ENCODE data around the gene CCDC27.
A peak's percentile ranks its signal among the peaks of the same experiment; 100 is the strongest.
"Not testable (repeated sequence)": the region's sequence is repeated elsewhere in the genome, so short reads cannot be mapped to it uniquely, and the experiment has no call there.

The CCDC27 gene

DNA sequence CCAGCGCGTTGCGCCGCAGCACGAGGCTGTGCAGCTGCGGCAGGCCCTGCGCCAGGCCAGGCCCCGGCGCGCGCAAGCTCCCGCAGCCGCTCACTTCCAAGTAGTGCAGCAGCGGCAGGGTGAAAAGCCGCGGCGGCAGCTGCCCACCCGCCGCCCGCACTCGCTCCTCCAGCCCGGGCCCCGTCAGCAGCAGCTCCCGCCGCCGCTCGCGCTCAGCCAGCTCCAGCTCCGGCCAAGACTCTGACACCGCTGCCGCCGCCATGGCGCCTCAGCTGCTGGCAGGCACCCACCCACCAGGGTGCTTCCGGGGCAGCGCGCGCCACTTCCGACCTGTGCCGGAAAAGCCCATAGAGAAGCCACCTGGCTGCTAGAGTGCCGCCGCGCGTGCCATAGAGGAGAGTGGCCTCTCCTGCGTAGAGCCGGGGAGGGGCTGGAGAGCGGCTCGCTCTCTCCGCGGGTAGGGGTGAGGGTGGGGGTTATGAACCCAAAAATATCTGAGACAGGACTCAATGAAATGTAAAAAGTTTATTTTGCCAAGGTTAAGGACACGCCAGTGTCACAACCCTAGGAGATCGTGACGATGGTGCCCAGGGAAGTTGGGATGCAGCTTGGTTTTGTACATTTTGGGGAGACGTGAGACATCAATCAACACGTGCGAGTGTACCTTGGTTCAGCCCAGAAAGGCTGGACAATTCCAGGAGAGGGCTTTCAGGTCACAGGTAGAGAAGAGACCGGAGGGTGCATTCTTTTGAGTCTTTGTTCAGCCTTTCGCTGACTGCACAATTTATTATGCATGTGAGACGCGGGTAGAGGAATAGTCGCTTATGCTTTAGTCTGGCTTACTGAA, 44.2 kb downstream of the CCDC27 start, which contains the start of gene LRRC47:
LRRC47 (minus strand) TSS at position 284 of the 847 bp plus-strand sequence; CDS start at position 262, 22 bp downstream.
- DNase-seq (ENCODE audit: low spot score) = peak; percentile 90

DNA sequence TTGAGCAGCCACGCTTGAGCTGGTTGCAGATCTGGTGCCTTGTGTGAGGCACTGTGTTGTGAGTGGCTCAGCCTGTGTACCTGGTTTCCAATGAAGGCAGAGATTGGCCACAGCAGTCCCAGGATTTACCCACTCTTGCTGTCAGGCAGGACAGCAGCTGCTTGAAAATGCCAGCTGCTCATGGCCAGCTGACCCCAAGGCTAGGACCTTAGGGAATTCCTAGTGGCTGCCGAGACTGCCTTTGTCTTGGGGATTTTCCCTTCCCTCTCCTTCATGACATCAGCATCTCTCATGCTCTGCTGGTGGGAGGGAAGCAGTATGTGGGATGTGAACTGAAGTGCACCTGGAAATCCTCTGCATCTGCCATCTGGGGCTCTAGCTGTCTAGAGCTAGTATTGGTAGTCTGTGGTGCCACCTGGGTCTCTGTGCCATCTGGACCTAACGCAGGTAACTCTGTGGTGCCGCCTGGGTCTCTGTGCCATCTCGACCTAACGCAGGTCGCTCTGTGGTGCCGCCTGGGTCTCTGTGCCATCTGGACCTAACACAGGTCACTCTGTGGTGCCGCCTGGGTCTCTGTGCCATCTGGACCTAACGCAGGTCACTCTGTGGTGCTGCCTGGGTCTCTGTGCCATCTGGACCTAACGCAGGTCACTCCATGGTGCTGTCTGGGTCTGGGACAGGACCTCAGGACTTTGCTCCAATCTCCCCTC, 47.9 kb downstream of the CCDC27 start:
- DNase-seq (ENCODE audit: low spot score) = no peak

DNA sequence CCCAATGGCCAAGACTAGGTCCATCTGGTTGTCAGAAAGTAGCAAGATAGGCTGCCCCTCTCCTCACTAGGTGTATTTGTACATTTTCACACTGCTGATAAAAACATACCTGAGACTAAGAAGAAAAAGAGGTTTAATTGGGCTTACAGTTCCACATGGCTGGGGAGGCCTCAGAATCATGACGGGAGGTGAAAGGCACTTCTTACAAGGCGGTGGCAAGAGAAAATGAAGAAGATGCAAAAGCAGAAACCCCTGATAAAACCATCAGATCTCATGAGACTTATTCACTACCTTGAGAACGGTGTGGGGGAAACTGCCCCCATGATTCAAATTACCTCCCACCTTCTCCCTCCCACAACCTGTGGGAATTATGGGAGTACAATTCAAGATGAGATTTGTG, 48.5 kb downstream of the CCDC27 start:
- DNase-seq (ENCODE audit: low spot score) = not testable (repeated sequence)

GRCh38 chr1:3803905-3804626, 51.8 kb downstream of the CCDC27 start:
- peak; percentile 36 for DNase-seq (ENCODE audit: low spot score)

- DNase-seq (ENCODE audit: low spot score) = not testable (repeated sequence)
Measured at GRCh38 chr1:3804627-3804944, 52.3 kb downstream of the CCDC27 start.

DNA sequence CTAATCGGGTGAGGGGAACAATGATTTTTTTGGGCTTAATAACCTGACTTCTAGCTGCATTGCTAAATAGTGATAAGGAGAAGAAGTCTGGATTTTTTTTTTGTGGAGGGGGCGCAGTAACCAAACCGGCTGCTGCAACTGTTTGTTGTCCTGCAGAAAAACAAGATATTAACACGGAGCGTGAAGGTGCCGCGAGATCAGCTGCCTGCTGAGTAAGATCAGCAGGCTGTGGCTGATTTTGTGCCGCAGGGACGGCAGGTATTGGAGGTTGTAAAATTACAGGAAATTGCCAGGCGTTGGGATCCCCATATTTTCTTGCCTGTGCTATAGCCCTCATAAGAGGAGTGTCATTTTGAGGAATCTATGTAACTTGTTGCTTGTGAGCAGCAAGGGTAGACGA, 52.8 kb downstream of the CCDC27 start:
- DNase-seq (ENCODE audit: low spot score) = no peak

- no peak for DNase-seq (ENCODE audit: low spot score)
Measured at GRCh38 chr1:3807769-3808168, 55.5 kb downstream of the CCDC27 start.

DNA sequence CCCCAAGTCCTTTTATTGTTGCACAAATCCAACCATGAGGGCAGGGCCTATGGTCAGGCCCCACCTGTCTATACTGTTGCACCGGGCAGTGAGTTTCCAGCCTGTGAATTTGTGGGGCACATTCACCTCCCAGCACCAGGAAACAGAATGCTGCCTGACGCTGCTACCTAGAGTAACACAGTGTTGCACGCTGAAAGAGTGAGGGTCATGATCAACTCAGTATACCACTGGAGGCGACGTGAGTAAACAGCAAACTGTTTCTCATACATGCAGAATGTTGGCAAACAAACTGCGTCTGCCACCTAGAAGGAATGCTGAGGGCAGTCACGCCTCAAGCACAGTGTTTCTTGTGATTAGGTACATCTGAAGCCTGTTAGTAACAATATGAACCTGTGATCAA, 57.4 kb downstream of the CCDC27 start:
- DNase-seq (ENCODE audit: low spot score) = no peak

DNA sequence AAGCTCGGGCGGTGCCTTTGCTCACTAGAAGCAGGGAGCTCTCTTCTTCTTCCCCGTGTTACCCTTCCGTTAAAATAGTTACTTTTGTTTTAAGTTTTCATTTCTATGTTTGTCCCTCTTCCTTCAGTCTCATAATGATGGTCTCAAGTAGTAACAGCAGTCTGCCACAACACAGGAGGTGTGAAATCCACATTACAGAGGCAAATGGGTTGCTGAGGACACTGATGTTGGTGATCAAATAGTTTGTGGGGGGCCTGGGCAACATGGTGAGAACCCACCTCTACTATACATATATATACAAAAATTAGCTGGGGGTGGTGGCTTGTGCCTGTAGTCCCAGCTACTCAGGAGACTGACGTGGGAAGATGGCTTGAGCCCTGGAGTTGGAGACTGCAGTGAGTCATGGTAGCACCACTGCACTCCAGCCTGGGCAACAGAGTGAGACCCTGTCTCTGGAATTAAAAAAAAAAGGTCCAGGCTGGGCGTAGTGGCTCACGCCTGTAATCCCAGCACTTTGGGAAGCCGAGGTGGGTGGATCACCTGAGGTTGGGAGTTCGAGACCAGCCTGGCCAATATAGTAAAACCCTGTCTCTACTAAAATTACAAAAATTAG, 58.0 kb downstream of the CCDC27 start:
- DNase-seq (ENCODE audit: low spot score) = not testable (repeated sequence)

GRCh38 chr1:3811595-3811911, 59.3 kb downstream of the CCDC27 start:
- no peak for DNase-seq (ENCODE audit: low spot score)

DNA sequence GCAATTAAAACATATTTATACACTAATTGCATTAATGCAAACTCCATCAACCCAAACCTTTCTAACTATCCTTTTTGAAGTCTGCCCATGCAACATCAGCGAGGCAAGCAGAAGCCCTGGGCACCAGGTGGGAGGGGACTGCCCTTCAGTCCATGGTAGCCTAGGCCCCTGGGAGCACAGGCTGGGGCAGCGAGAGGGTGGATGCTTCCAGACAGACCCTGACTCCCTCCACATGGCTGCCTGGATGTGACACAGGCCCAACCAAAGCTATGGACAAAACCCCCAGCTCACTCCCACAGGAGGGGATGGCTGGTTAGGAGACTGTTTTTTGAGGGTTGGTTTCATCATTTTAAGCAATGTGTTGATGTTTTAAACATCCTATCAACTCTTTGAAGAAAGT, 61.8 kb downstream of the CCDC27 start:
- DNase-seq (ENCODE audit: low spot score) = no peak

GRCh38 chr1:3814771-3815561, 62.7 kb downstream of the CCDC27 start:
- DNase-seq (ENCODE audit: low spot score) = no peak

DNA sequence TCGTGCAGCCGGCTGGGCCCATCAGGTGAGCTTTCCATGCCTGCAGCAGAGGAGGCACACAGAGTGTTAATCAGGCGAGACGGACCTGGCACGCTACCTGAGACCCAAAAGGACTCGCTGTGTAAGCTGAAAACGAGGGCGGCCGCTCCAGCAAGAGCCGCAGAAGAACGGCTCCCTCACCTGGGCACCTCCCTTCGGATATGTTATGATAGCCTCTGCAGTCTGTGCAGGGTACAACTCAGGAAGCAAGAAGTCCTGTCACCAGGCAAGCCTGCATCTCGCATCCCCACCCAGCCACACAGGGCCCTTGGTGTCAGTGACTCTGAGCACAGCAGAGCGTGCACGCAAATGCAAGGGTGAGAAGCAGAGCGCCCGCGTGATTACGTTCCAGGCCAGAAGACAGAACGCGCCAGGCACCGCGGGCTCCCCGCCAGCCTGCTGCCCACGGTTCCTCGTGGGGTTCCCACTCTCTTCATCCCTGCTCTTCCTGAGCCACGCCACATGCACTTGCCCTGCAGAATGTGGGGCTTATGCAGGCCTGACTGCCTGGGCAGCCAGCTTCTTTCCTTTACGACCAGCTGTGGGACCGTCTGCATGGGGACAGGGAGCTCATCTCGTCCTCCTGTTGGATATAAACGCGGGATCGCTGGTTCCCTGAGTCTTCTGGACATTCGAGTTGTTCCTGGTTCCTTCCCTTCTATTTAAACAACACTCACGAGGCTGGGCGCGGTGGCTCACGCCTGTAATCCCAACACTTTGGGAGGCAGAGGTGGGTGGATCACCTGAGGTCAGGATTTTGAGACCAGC, 64.3 kb downstream of the CCDC27 start:
- DNase-seq (ENCODE audit: low spot score) = no peak

DNA sequence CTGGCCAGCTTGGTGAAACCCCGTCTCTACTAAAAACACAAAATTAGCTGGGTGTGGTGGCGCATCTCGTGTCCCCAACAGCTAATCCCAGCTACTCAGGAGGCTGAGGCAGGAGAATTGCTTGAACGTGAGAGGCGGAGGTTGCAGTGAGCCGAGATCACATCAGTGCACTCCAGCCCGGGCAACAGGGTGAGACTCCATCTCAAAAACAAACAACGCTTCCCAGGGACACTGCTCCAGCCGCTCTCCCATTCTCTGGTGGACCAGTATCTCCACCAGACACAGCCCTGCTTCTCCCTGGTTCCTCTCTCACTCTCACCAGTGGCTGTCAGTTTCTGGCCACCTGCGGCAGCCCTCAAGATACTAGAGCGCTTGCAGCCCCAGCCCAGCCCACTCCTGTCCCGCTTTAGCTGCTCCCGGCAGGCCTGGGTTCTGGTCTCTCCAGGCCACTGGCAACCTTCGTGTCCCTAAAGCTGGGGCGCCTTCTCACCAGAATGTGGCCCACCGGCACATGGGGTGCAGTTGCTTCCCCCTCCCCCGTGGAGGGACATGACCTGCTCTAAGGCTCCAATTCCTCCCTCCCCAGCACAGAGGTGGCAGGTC, 65.0 kb downstream of the CCDC27 start:
- DNase-seq (ENCODE audit: low spot score) = no peak

DNA sequence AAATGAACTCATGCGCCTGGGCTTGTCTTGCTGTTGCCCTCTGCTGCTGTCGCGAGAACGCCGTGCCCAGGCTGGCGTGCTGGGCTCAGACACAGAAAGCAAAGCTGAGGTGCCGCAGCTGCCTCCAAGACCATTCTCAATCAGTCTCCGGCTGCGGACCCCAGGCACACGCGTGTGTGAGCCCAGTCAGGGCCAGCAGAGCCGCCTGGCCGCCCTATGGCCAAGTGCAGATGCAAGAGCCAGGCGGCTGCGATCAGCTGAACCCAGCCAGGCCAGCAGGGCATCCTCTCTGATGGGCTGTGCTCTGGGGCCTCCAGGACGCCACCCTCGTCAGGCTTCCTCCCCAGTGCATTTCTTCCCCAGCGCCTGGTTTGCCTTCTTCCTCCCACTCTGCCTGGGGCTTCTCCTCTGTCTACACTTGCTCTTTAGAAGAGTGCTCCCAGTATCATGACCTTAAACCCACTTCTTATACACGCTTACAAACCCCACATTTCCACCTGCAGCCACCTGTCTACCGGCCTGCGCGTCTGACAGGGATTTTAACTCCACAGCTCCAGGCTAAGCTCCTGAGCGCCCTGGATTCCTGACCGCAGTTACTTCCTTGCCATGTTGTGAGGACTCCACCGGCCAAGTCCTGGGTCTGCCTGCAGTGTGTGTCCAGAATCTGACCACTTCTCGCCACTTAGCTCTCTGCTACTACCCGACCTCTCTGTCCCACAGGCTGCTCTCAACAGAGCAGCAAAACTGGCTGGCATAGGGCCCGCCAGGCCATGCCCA, 65.8 kb downstream of the CCDC27 start:
- no peak for DNase-seq (ENCODE audit: low spot score)

- no peak for DNase-seq (ENCODE audit: low spot score)
Measured at GRCh38 chr1:3819771-3820200, 67.5 kb downstream of the CCDC27 start.

- no peak for DNase-seq (ENCODE audit: low spot score)
Measured at GRCh38 chr1:3820316-3820715, 68.1 kb downstream of the CCDC27 start.

- DNase-seq (ENCODE audit: low spot score) = no peak
Measured at GRCh38 chr1:3821004-3821403, 68.8 kb downstream of the CCDC27 start.
